MM.1S (cell line): ENCODE data around the gene ADCY3.

ENCODE experiments used
- DNase-seq: peaks from one replicate; pipeline ENCODE4 v3.0.0-alpha.2; 2015
- H2AFZ ChIP-seq: fragments of 300-600 bp; sonication (generic); 2 replicates; pipeline ENCODE4 v1.6.0; 2016; ENCODE audit warnings: antibody characterized with exemption, low read length
- H3F3A ChIP-seq: fragments of 300-600 bp; sonication (generic); 2 replicates; pipeline ENCODE4 v1.6.1; 2016; ENCODE audit warnings: mild to moderate bottlenecking, antibody characterized with exemption, low read length, moderate library complexity, mixed read lengths; ENCODE audit not compliant: insufficient read depth
- H3K27ac ChIP-seq: fragments of 300-600 bp; sonication (generic); 2 replicates; pipeline ENCODE4 v1.5.1; 2016; ENCODE audit warnings: mild to moderate bottlenecking, low read length
- H3K27me3 ChIP-seq: fragments of 300-600 bp; sonication (generic); replicated peaks from 2 replicates; pipeline ENCODE4 v1.6.0; 2016; ENCODE audit warnings: low read length; ENCODE audit not compliant: insufficient read depth
- H3K36me3 ChIP-seq: fragments of 300-600 bp; sonication (generic); replicated peaks from 2 replicates; pipeline ENCODE4 v1.6.1; 2016; ENCODE audit warnings: mild to moderate bottlenecking, low read length, mixed read lengths; ENCODE audit not compliant: insufficient read depth
- H3K4me1 ChIP-seq: fragments of 300-600 bp; sonication (generic); 2 replicates; pipeline ENCODE4 v1.6.1; 2016; ENCODE audit warnings: low read length, mixed read lengths
- H3K4me2 ChIP-seq: fragments of 300-600 bp; sonication (generic); 2 replicates; pipeline ENCODE4 v1.6.0; 2016; ENCODE audit warnings: low read depth, low read length
- H3K4me3 ChIP-seq: fragments of 300-600 bp; sonication (generic); 2 replicates; pipeline ENCODE4 v1.5.1; 2016; ENCODE audit warnings: low read length, mixed read lengths
- H3K79me2 ChIP-seq: fragments of 300-600 bp; sonication (generic); 2 replicates; pipeline ENCODE4 v1.6.1; 2016; ENCODE audit warnings: mixed run types, low read length, mixed read lengths
- H3K9ac ChIP-seq: fragments of 300-600 bp; sonication (generic); 2 replicates; pipeline ENCODE4 v1.6.1; 2016; ENCODE audit warnings: low read length, mixed read lengths
- H3K9me2 ChIP-seq: fragments of 300-600 bp; sonication (generic); replicated peaks from 2 replicates; pipeline ENCODE4 v1.6.1; 2016; ENCODE audit warnings: mild to moderate bottlenecking, low read length, mixed read lengths; ENCODE audit not compliant: insufficient read depth
- H3K9me3 ChIP-seq: fragments of 300-600 bp; sonication (generic); replicated peaks from 2 replicates; pipeline ENCODE4 v1.6.1; 2016; ENCODE audit warnings: mild to moderate bottlenecking, low read length, mixed read lengths; ENCODE audit not compliant: insufficient read depth
- H4K20me1 ChIP-seq: fragments of 300-600 bp; sonication (generic); 2 replicates; pipeline ENCODE4 v1.6.1; 2016; ENCODE audit warnings: mild to moderate bottlenecking, low read length, moderate library complexity, mixed read lengths; ENCODE audit not compliant: insufficient read depth
- CTCF ChIP-seq: fragments of 300-600 bp; sonication (generic); IDR thresholded peaks from 2 replicates; pipeline ENCODE4 v1.5.1; 2016; ENCODE audit warnings: antibody characterized with exemption, low read length, mixed read lengths
- EZH2 ChIP-seq: fragments of 300-600 bp; sonication (generic); optimal IDR thresholded peaks from 2 replicates; pipeline ENCODE3; 2017; ENCODE audit warnings: low read depth, mild to moderate bottlenecking, antibody characterized with exemption, low read length, mixed read lengths
- EZH2phosphoT487 ChIP-seq: fragments of 300-600 bp; sonication (generic); IDR thresholded peaks from 2 replicates; pipeline ENCODE4 v1.6.1; 2018; ENCODE audit warnings: antibody characterized with exemption, low read length

Gene ADCY3

GRCh38 chr2:24930768-24931167 is 10.7 kb upstream of the ADCY3 start:
- H3K9me3 ChIP-seq, result no peaks in the 10 kb centered on the region
- peaks cover 14% of the 10 kb centered on the region for H3K4me1 ChIP-seq
- H3K36me3 ChIP-seq, result no peaks in the 10 kb centered on the region
- H3K27me3 ChIP-seq, result no peaks in the 10 kb centered on the region
- peak; percentile 89 for DNase-seq
- no peak overlapping the region for H3K4me3 ChIP-seq
- H3K9ac ChIP-seq, result no peak overlapping the region
- TF ChIP-seq EZH2 (no peak), CTCF (no peak)
- H4K20me1 ChIP-seq, result no peaks in the 10 kb centered on the region
- peak overlapping the region; percentile 49; the same call in 1 of the 2 replicates for H3K27ac ChIP-seq
- peak overlapping the region; percentile 87 for H2AFZ ChIP-seq
- H3K79me2 ChIP-seq, result no peaks in the 10 kb centered on the region
- H3K4me2 ChIP-seq, result peak overlapping the region; percentile 55
- H3K9me2 ChIP-seq, result no peaks in the 10 kb centered on the region
- H3F3A ChIP-seq, result peaks cover 11% of the 10 kb centered on the region

DNA sequence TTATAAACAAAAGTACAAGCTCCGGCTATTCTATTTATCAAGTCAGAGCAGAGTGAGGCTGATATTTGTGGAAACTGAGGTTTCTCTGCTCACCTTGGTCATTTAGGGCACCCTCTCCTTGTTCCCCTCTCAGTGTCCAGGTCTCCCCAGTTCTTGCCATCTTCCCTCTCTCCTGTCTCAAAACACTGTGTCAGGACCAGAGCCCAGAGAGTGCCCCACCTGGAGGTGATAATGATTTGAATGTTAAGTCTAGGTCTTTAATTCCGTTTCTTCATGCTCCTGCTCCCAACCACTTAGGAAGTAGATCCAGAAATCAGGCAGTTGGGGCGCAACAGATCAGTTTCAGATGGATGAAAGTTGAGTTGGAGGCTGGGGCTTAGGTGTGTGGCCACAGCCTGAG is 9.2 kb upstream of the ADCY3 start:
- Histone ChIP-seq H3F3A (peaks cover 11% of the 10 kb centered on the region), H4K20me1 (no peaks in the 10 kb centered on the region), H3K9me2 (no peaks in the 10 kb centered on the region), H3K4me1 (peaks cover 14% of the 10 kb centered on the region), H3K9ac (no peak overlapping the region), H3K4me2 (no peak overlapping the region), H2AFZ (no peak overlapping the region), H3K79me2 (no peaks in the 10 kb centered on the region), H3K9me3 (no peaks in the 10 kb centered on the region), H3K4me3 (no peak overlapping the region), H3K27me3 (no peaks in the 10 kb centered on the region), H3K27ac (no peak overlapping the region), H3K36me3 (no peaks in the 10 kb centered on the region)
- TF ChIP-seq EZH2 (no peak), CTCF (no peak), EZH2phosphoT487 (no peak)
- no peak for DNase-seq

GRCh38 chr2:24928036-24928435 is 8.0 kb upstream of the ADCY3 start:
- Histone ChIP-seq H3K79me2 (no peaks in the 10 kb centered on the region), H2AFZ (no peak overlapping the region), H3K36me3 (no peaks in the 10 kb centered on the region), H3K27me3 (no peaks in the 10 kb centered on the region), H4K20me1 (no peaks in the 10 kb centered on the region), H3K4me2 (no peak overlapping the region), H3K4me3 (no peak overlapping the region), H3F3A (peaks cover 11% of the 10 kb centered on the region), H3K9ac (no peak overlapping the region), H3K9me2 (no peaks in the 10 kb centered on the region), H3K4me1 (peaks cover 14% of the 10 kb centered on the region), H3K27ac (no peak overlapping the region), H3K9me3 (no peaks in the 10 kb centered on the region)
- no peak for TF ChIP-seq CTCF
- DNase-seq, result no peak
